GM19240 (cell line): Measurements from ENCODE around the gene KIAA0930.

ENCODE experiments used
- DNase-seq: peaks from one replicate; pipeline ENCODE4 v3.0.0; 2011; ENCODE audit warnings: low spot score; ENCODE audit not compliant: insufficient read length

KIAA0930 gene

DNA sequence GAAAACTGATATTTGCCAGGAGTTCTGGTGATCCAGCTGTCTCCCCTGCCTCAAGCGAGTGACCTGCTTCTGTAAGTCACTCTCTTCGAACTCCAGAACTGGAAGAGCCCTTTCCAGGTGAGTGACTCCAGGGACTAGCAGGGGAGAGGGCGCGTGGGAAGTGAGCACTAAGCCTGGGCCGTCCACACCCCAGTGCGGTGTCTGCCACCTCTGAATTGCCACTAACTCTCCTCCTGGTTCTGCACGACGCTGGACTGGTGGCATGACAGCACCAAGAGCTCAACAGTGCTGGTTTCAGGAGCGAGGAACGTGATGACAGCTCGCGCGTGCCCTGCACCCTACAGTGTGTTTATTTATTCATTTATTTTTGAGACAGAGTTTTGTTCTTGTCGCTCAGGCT lies 22.9 kb downstream of the KIAA0930 start:
- DNase-seq = no peak

DNA sequence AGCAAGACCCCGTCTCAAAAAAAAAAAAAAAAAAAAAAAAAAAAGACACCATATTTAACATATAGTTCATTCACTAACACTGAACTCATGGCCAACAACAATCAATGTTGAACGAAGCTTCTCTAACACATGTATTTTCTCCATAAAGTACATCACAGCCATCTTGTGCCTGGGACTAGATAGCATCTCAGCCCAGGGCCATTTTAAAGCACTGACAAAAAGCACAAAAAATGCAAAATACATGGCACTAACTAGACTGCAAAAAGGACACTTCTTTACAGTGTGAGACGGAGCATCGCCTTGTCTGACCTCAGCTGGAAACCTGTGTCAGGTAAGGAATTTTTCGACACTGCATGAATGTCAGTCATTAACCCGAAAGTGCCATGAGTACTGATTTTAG lies 23.3 kb downstream of the KIAA0930 start:
- DNase-seq = no peak

DNA sequence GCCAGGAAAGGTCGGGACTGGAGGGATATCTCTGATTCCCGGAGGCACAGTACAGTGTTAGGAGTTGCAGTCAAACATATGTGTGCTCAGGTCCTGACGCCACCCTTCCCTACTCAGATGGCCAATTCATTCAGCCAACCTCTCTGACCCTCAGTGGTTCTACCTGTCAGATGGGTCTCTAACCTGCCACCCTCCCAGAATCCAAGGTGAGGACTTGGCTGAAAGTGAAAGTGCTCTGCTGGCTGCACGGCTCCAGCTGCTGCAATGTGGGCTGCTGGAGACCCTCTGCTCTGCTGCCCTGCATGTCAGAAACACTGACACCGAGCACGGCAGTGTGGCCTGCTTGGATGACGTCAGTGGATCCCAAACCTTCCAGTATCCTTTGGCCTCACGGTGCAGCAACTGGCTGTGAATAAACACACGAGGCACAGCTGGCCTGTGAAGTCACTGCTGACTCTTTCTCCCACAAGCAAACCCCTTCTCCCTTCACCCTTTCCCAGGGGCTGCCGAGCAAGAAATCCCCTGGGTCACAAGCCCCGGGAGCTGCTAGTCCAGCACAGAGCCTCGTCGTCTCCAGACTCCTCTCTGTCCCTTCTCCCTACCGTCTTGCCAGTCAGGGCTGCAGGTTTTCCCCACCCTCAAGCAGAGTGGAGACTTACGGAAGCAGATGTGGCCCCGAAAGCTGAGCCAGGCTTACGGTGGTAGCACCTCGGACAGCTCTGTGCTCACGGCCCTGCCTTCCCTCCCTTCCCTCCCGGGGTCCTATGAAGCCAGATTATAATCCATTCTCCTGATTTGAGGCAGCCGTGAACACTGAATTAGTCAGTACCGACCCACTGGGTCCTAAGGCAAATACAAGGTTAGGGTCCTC lies 24.3 kb downstream of the KIAA0930 start:
- DNase-seq = no peak

DNA sequence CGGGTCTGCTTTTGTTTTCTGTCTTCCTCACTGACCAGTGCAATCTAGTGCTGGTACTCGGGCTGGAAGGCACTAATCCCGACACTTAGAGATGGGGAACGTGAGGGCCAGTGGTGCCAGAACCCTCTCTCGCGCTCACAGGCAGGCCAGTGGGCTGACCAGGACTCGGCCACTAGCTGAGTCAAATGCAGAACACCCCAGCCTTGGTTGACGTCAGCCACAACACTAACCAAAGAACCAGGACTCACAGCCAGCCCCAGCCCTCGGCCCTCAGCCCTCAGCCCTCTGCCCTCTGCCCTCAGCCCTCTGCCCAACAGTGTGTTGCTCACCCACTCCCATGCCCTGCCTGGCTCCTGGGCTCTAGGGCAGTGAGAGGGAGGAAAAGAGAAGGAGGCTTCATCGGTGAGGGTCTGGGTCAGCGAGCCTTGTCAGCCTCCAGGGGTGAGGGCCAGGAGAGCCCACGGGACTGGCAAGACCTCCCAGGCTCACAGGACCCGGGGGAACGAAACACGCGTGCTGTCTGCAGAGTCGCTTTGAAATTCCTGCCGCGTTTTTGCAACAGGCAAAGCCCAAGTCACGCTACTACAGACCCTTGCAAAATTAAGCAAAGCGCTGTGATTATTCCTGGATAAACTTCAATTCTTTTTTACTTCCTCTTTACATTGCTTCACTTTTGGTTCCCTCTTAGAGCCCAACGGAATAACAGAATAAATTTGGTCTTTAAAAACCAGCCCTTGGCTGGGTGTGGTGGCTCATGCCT lies 27.5 kb downstream of the KIAA0930 start:
- no peak for DNase-seq

GRCh38 chr22:45212306-45212709 lies 28.4 kb downstream of the KIAA0930 start:
- DNase-seq = no peak

- no peak for DNase-seq
Observed at GRCh38 chr22:45211848-45212247, 28.8 kb downstream of the KIAA0930 start.

DNA sequence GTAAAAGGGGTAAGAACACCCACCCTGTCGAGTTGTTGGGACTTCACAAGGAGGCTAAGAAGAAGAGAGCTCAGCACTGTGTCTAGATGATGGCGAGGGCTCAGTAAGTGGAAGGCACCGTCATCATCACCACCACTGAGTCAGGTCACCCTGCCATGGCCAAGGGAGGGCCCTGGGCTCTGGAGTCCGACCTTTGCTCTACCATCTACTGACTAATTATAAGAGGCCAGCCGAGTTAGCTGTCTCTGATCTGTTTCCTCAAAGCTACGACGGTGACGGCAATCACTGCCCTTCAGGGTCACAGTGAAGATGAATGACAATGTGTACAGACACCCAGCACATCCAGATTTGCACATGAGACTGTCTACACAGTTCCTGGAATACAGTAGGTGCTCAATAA lies 29.3 kb downstream of the KIAA0930 start:
- no peak for DNase-seq

GRCh38 chr22:45210991-45211390 lies 29.7 kb downstream of the KIAA0930 start:
- no peak for DNase-seq

DNA sequence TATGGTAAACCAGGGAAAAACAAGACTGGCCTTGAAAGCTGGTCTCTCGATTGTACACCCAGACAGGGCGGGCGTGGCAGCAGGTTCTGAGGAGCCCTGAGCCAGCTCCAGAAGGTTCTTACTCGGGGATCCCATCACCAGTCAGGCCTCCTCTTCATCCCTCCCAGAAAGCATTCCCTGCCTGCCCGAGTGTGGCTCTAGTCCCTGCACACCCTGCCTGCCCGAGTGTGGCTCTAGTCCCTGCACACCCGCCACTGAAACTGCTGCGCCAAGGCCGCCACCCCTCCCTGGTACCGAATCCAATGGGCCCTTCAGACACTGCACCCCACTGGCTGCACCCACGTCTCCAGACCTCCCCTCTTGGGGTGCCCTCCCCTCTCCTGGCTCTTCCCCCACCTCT lies 30.1 kb downstream of the KIAA0930 start:
- DNase-seq = no peak

DNA sequence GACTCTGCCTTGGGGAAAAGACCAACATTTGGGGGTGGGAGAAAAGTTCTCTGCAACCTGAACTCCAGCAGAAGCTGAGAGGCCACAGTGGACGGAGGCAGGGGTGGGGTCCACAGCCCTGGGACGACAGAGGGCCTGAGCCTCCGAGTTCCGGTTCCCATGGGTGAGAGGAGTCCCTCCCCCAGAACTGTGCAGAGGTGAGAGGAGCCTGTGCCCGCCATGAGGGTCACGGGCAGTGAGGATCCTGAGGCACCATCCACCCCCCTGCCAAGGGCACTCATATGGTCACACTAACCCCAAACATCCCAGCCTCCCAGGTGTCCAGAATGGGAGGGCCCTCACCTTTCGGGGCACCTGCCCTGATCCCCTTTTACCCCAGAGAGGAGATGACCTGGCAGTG lies 30.5 kb downstream of the KIAA0930 start:
- no peak for DNase-seq

DNA sequence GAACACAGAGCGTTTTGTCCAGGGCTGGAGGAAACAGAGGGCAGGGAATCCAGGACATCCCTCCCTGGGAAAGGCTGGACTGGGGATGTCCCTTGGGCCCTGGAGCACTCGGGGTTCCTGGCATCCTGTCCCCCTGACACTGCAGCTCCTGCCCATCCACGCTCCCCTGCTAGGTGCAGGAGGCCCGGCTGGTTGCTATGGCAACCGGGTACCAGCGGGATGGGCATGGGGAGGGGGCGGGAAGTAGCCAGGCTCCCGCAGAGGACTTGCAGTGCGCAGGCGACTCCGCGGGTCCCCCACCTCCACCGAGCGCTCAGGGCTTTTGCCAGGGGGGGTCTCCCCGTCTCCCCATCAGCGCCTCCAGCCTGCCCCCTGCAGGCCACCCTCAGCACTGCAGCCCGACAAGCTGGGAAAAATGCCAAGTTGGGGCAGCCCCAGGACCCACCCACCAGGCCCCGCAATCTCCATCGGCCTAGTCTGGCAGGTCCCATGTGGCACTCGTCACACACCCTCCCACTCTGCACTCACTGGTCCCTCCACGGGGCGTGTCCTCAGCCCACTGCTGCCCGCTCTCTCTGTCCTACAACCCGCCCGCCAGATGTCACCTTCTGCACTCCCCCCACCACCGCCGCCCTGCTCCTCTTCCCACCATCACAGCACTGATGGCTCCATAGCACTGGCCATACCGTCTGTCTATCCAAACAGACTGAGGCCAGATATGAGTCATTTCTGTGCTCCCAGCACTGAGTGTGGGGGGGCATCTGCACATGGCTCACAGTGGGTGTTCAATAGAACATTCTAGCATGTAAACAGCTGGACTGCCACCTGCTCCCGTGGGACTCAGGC lies 31.5 kb downstream of the KIAA0930 start:
- no peak for DNase-seq

DNA sequence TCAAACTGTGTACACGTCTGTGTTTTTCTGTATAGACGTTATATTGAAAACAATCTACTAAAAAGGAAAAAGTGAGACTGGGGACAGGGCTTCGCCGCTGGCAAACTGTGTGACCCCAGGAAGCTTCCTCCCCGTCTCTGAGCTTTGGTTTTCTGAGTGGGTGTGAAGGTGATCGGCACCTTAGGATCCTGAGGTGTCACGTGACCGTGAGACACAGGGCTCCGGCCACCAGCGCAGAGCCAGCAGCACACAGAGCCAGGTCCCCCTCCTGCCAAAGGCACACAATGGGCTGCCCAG lies 32.0 kb downstream of the KIAA0930 start:
- no peak for DNase-seq

DNA sequence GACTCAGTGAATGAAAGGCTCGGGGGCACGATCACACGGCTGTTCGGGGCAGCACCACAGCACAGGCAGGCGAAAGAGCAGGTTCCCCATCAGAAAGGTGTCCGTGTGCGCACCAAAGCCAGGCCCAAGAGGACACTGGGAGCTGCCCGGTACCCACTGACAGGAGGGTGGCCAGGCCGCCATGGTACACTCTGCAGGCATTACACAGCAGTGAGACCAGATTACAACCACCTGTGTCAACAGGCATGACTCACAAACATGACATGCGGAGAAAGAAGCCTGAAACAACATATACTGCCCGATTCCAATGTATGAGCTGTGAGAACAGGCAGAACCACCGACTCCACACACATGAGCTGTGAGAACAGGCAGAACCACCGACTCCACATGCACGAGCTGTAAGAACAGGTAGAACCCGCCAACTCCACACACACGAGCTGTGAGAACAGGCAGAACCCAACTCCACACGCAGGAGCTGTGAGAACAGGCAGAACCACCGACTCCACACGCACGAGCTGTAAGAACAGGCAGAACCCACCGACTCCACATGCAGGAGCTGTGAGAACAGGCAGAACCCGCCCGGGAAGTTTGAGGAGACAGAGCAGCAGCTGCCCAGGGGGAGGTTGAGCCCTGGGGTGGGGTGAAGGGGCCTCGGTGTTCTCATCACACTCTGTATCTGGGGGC lies 32.6 kb downstream of the KIAA0930 start:
- no peak for DNase-seq

DNA sequence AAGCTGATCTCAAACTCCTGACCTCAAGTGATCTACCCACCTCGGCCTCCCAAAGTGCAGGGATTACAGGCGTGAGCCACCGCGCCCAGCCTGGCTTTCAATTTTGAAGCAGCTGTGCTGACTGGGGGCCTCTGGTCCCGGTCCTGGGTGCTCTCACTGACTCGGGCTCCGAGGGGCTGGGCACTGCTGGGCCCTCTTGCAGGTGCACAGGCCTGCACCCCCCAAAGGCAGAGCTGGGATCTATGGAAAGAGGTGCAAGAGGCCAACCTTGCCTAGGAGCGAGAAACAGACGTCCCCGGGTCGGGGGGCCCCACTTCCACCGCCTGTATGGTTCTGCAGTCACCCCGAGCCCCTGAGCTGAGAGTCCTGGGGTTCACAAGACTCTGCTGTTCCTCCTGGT lies 33.2 kb downstream of the KIAA0930 start:
- no peak for DNase-seq

- no peak for DNase-seq
Observed at GRCh38 chr22:45206233-45206632, 34.5 kb downstream of the KIAA0930 start.

GRCh38 chr22:45205276-45205925 lies 35.3 kb downstream of the KIAA0930 start:
- no peak for DNase-seq

- DNase-seq = no peak
Observed at GRCh38 chr22:45204819-45205218, 35.9 kb downstream of the KIAA0930 start.

GRCh38 chr22:45204241-45204640 lies 36.5 kb downstream of the KIAA0930 start:
- no peak for DNase-seq

DNA sequence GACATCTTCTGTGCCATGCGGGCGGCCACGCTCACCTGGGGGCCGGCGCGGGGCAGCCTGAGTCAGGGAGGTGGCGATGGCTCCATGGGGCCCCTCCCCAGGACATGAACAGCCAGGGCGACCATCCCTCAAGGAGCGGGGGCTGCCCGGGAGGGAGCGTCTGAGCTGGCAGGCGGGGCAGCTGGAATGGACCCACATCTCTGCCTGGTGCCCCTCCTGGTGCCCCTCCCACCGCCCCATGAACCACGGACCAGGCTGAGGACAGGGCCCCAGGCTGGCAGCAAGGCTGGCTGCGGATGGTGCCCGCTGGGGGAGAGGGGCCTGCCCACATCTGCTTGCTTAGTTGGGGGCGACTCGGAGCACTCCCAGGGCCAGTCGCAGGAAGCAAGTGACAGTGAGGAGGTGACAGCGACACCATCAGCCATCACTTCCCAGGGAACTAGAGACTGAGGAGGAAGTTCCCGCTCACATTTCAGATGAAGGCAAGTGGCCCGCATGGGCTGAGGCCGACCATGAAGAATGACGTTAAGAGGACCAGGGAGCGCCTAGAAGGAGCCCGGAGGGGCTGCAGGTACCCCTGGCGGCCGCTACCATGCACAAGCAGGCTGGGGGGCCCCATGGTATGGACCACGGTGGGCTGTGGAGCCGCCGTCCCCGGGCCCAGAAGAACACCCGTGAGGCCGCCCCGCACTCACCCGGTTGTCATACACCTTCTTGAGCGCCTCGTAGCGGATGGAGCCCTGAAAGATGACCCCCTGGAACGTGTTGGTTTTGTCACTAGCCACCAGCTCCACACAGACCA lies 37.3 kb downstream of the KIAA0930 start:
- DNase-seq = no peak
